GM19372 (cell line): ENCODE measurements around the gene MYO7A.
A peak's percentile ranks its signal among the peaks of the same experiment; 100 is the strongest.

Experiments
- ATAC-seq: cut with Tn5 transposase; IDR thresholded peaks from one replicate; pipeline ENCODE4 v1.9.1; 2021; ENCODE audit warnings: mild to moderate bottlenecking, low read depth, moderate library complexity; ENCODE audit not compliant: unreplicated experiment

Gene MYO7A

GRCh38 chr11:77127920-77128691 is at the start of gene MYO7A:
Gene MYO7A, plus strand, starts transcription at chr11:77128246. Its CDS starts 2,389 bp downstream, at chr11:77130635.
- no peak for ATAC-seq

GRCh38 chr11:77079666-77080065 is 48.4 kb upstream of the MYO7A start:
- no peak for ATAC-seq

GRCh38 chr11:77080643-77081210 is 47.3 kb upstream of the MYO7A start:
- no peak for ATAC-seq

GRCh38 chr11:77081381-77081851 is 46.6 kb upstream of the MYO7A start:
- no peak for ATAC-seq

- no peak for ATAC-seq
These were observed 45.8 kb upstream of the MYO7A start for GRCh38 chr11:77081976-77082836.

- no peak for ATAC-seq
These were observed 45.0 kb upstream of the MYO7A start for GRCh38 chr11:77082838-77083565.

GRCh38 chr11:77083566-77084245 is 44.3 kb upstream of the MYO7A start:
- no peak for ATAC-seq

- no peak for ATAC-seq
These were observed 43.4 kb upstream of the MYO7A start for GRCh38 chr11:77084581-77085191.

GRCh38 chr11:77085652-77086051 is 42.4 kb upstream of the MYO7A start:
- no peak for ATAC-seq

GRCh38 chr11:77086521-77087472 is 41.2 kb upstream of the MYO7A start:
- no peak for ATAC-seq

- ATAC-seq: no peak
These were observed 40.3 kb upstream of the MYO7A start for GRCh38 chr11:77087723-77088225.

GRCh38 chr11:77088236-77089003 is 39.6 kb upstream of the MYO7A start:
- ATAC-seq: no peak

- ATAC-seq: no peak
These were observed 39.0 kb upstream of the MYO7A start for GRCh38 chr11:77089004-77089545.

- ATAC-seq: no peak
These were observed 38.0 kb upstream of the MYO7A start for GRCh38 chr11:77090046-77090372.

GRCh38 chr11:77090373-77091111 is 37.5 kb upstream of the MYO7A start:
- ATAC-seq: no peak

GRCh38 chr11:77091146-77091940 is 36.7 kb upstream of the MYO7A start:
- ATAC-seq: peak; percentile 84
